K562 (cell line): ENCODE data around the gene MYO1A. TPM values are rescaled to one million over a fixed set of nuclear protein-coding genes. Genes with fewer than 3 reads are reported as not detected.

Experiments used
- AFF1 ChIP-seq, 2 experiments: fragments of 450-650 bp; IDR thresholded peaks; 2 replicates each; pipeline ENCODE4 v1.6.1; 2018; ENCODE audit warnings: mild to moderate bottlenecking in 2 of 2, low read depth in 1 of 2; ENCODE audit not compliant: partially characterized antibody in 2 of 2
- C11orf30 ChIP-seq: fragments of 450-650 bp; IDR thresholded peaks from 2 replicates; pipeline ENCODE4 v1.6.1; 2016; ENCODE audit warnings: low read depth, mild to moderate bottlenecking
- ELF1 ChIP-seq: fragments of 200-800 bp; sonication (Bioruptor generic); IDR thresholded peaks from 2 replicates; pipeline ENCODE4 v1.6.1; 2016; ENCODE audit warnings: missing genetic modification characterization, missing compliant biosample characterization
- GABPB1 ChIP-seq: sonication (generic); formaldehyde crosslinking; IDR thresholded peaks from 2 replicates; pipeline ENCODE4 v1.8.0; 2022; ENCODE audit warnings: mild to moderate bottlenecking, missing genetic modification reagents
- ILF3 ChIP-seq: fragments of 450-650 bp; IDR thresholded peaks from 2 replicates; pipeline ENCODE4 v1.6.1; 2018; ENCODE audit warnings: antibody characterized with exemption, mild to moderate bottlenecking, moderate library complexity, borderline replicate concordance
- MCM3 ChIP-seq: fragments of 450-650 bp; IDR thresholded peaks from 2 replicates; pipeline ENCODE4 v1.6.1; 2016
- POLR2AphosphoS2 ChIP-seq: IDR thresholded peaks from 2 replicates; pipeline ENCODE4 v1.6.1; 2012; ENCODE audit warnings: low read length, improper control_type of control experiment
- SIX5 ChIP-seq, 2 experiments: IDR thresholded peaks; 2 replicates each; pipeline ENCODE4 v1.6.1; 2011; ENCODE audit warnings: low read length in 2 of 2, borderline replicate concordance in 1 of 2, low read depth in 1 of 2, mild to moderate bottlenecking in 1 of 2, moderate library complexity in 1 of 2; ENCODE audit not compliant: insufficient read depth in 1 of 2
- SMARCA5 ChIP-seq: fragments of 450-650 bp; IDR thresholded peaks from 2 replicates; pipeline ENCODE4 v1.6.1; 2016
- SNIP1 ChIP-seq: fragments of 450-650 bp; IDR thresholded peaks from 2 replicates; pipeline ENCODE4 v1.7.1; 2017; ENCODE audit warnings: low read depth, mild to moderate bottlenecking
- SRSF1 ChIP-seq: fragments of 200-400 bp; formaldehyde crosslinking; IDR thresholded peaks from 2 replicates; pipeline ENCODE4 v1.6.1; 2017; ENCODE audit warnings: mild to moderate bottlenecking, low read depth, low read length, moderate library complexity
- TAF9B ChIP-seq: fragments of 450-650 bp; IDR thresholded peaks from 2 replicates; pipeline ENCODE4 v1.6.1; 2018; ENCODE audit warnings: mild to moderate bottlenecking; ENCODE audit not compliant: partially characterized antibody
- TOE1 ChIP-seq, 2 experiments: fragments of 450-650 bp in 1 of 2; sonication (generic) in 1 of 2; formaldehyde crosslinking in 1 of 2; IDR thresholded peaks; 2 replicates each; pipeline versions ENCODE4 v1.7.1 to v1.8.0; 2016 to 2022; ENCODE audit warnings: borderline replicate concordance in 2 of 2, mild to moderate bottlenecking in 2 of 2, antibody characterized with exemption in 1 of 2, inconsistent platforms in 1 of 2, low read depth in 1 of 2, missing genetic modification reagents in 1 of 2, moderate library complexity in 1 of 2
- ZBTB1 ChIP-seq: sonication (generic); formaldehyde crosslinking; IDR thresholded peaks from 2 replicates; pipeline ENCODE4 v1.8.1; 2023; ENCODE audit warnings: missing genetic modification reagents, low read depth, mild to moderate bottlenecking, borderline replicate concordance
- ZNF197 ChIP-seq: fragments of 200-800 bp; sonication (Bioruptor generic); IDR thresholded peaks from 2 replicates; pipeline ENCODE4 v1.6.1; 2016; ENCODE audit warnings: low read depth, missing genetic modification characterization, missing compliant biosample characterization
- ZNF324 ChIP-seq: fragments of 250-450 bp; sonication (Bioruptor Pico); IDR thresholded peaks from 2 replicates; pipeline ENCODE4 v1.4.0; 2020; ENCODE audit warnings: mild to moderate bottlenecking
- ZNF445 ChIP-seq: fragments of 250-450 bp; sonication (Bioruptor Pico); IDR thresholded peaks from 2 replicates; pipeline ENCODE4 v1.4.0; 2020; ENCODE audit warnings: low read depth, mild to moderate bottlenecking, moderate library complexity
- ZNF589 ChIP-seq: fragments of 200-800 bp; sonication (Bioruptor generic); IDR thresholded peaks from 2 replicates; pipeline ENCODE4 v1.6.1; 2016; ENCODE audit warnings: low read depth, missing genetic modification characterization, missing compliant biosample characterization
- polyA plus RNA-seq, 8 experiments: library from polyadenylated mRNA; depleted of rRNA in 4 of 8; stranded (reverse) in 5 of 8; unstranded in 3 of 8; fragments of >200 nt; fragmentation: Nextera tagmentation in 2 of 8; fragmentation: Illumina TruSeq in 1 of 8; extraction: Ambion mirVana in 2 of 8; extraction: Trizol in 1 of 8; gene quantifications; 2 replicates each; pipeline versions ENCODE4 v1.2.1 to v1.2.3, GENCODE V29; 2011 to 2014; ENCODE audit warnings: inconsistent platforms in 1 of 8, missing spikeins in 1 of 8
- total RNA-seq, 7 experiments: library from RNA; depleted of rRNA in 6 of 7; stranded (reverse); fragments of >200 nt in 6 of 7; fragmentation: Illumina TruSeq in 2 of 7; extraction: Trizol in 2 of 7; gene quantifications; 2 replicates each; pipeline versions ENCODE4 v1.2.1 to v1.2.3, GENCODE V29; 2011 to 2021; ENCODE audit warnings: low replicate concordance in 1 of 7
- TF ChIP-seq, protein P1 (sequence below): IDR thresholded peaks from 2 replicates; pipeline ENCODE4 v1.6.1; 2011; ENCODE audit warnings: borderline replicate concordance, low read depth, mild to moderate bottlenecking, moderate library complexity, low read length; ENCODE audit not compliant: insufficient read depth, poor library complexity, severe bottlenecking
- TF ChIP-seq, protein P2 (sequence below): fragments of 250-450 bp; sonication (Bioruptor Pico); IDR thresholded peaks from 2 replicates; pipeline ENCODE4 v1.5.0; 2021

The MYO1A gene
- total and polyA plus RNA-seq, 9 of the 15 experiments (the other 6 are each of a cell fraction or from before 2014, with no cell fraction given) = 0.03 to 0.29 (median 0.14) TPM; not detected in 2

GRCh38 chr12:57088354-57089270, 38.7 kb upstream of the MYO1A start, which contains the start of gene NAB2 (continued):
- TF ChIP-seq AFF1 (IDR thresholded peaks at IDR 0.05; ENCODE audit: low read depth in 1 of 2, partially characterized antibody in 2 of 2) (no peak), MCM3 (no peak), GABPB1 (CRISPR knock-in tag) (peak; percentile 62; the same call in 1 of the 2 replicates), ZNF197 (CRISPR knock-in tag) (no peak), ELF1 (no peak), ZNF589 (CRISPR knock-in tag) (0 out of 2 replicates have a peak, but pooled peaks have one; percentile 8), ZBTB1 (CRISPR knock-in tag) (no peak), ZNF324 (CRISPR knock-in tag) (0 out of 2 replicates have a peak, but pooled peaks have one; percentile 6), POLR2AphosphoS2 (no peak), SNIP1 (no peak), SRSF1 (no peak), TOE1 (IDR thresholded peaks at IDR 0.05; ENCODE audit: borderline replicate concordance) (peak; percentile 31; the same call in 1 of the 2 replicates), TOE1 (CRISPR knock-in tag; IDR thresholded peaks at IDR 0.05; ENCODE audit: borderline replicate concordance, low read depth) (no peak), C11orf30 (no peak), TAF9B (no peak), SIX5 (IDR thresholded peaks at IDR 0.05; ENCODE audit: borderline replicate concordance in 1 of 2, insufficient read depth in 1 of 2, low read depth in 1 of 2, low read length in 2 of 2) (no peak), SMARCA5 (peak; percentile 43; the same call in 1 of the 2 replicates), ILF3 (no peak), ZNF445 (CRISPR knock-in tag) (0 out of 2 replicates have a peak, but pooled peaks have one; percentile 19)
- TF ChIP-seq, protein P1, sequence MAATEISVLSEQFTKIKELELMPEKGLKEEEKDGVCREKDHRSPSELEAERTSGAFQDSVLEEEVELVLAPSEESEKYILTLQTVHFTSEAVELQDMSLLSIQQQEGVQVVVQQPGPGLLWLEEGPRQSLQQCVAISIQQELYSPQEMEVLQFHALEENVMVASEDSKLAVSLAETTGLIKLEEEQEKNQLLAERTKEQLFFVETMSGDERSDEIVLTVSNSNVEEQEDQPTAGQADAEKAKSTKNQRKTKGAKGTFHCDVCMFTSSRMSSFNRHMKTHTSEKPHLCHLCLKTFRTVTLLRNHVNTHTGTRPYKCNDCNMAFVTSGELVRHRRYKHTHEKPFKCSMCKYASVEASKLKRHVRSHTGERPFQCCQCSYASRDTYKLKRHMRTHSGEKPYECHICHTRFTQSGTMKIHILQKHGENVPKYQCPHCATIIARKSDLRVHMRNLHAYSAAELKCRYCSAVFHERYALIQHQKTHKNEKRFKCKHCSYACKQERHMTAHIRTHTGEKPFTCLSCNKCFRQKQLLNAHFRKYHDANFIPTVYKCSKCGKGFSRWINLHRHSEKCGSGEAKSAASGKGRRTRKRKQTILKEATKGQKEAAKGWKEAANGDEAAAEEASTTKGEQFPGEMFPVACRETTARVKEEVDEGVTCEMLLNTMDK = no peak
- TF ChIP-seq, protein P2, sequence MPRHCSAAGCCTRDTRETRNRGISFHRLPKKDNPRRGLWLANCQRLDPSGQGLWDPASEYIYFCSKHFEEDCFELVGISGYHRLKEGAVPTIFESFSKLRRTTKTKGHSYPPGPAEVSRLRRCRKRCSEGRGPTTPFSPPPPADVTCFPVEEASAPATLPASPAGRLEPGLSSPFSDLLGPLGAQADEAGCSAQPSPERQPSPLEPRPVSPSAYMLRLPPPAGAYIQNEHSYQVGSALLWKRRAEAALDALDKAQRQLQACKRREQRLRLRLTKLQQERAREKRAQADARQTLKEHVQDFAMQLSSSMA (CRISPR knock-in tag) = no peak
